Measurements from ENCODE around the gene APOO. TPM values are rescaled to one million over a fixed set of nuclear protein-coding genes. Genes with fewer than 3 reads are reported as not detected.

Gene APOO
- polyA plus RNA-seq, 1 donor, result 17.2 TPM

GRCh38 chrX:23821847-23822246 is 85.9 kb downstream of the APOO start:
- no peaks in the 10 kb centered on the region for H3K36me3 ChIP-seq (ENCODE audit: control insufficient read depth, insufficient read depth, low read length)
- peak overlapping the region; percentile 70 for H3K27ac ChIP-seq (ENCODE audit: low read length)
- no peak overlapping the region for H3K4me3 ChIP-seq (ENCODE audit: low read length)
- WGBS (ENCODE audit: insufficient coverage, low lambda C conversion rate), result no CpG with 5 or more reads among the region's 2 CpGs
- DNase-seq, result no peak
- H3K9me3 ChIP-seq (ENCODE audit: control insufficient read depth, low read depth, low read length), result no peaks in the 10 kb centered on the region
- H3K27me3 ChIP-seq (ENCODE audit: control insufficient read depth, insufficient read depth, low read length), result no peaks in the 10 kb centered on the region
- H3K4me1 ChIP-seq (ENCODE audit: control insufficient read depth, insufficient read depth, low read length), result peaks cover 6% of the 10 kb centered on the region

DNA sequence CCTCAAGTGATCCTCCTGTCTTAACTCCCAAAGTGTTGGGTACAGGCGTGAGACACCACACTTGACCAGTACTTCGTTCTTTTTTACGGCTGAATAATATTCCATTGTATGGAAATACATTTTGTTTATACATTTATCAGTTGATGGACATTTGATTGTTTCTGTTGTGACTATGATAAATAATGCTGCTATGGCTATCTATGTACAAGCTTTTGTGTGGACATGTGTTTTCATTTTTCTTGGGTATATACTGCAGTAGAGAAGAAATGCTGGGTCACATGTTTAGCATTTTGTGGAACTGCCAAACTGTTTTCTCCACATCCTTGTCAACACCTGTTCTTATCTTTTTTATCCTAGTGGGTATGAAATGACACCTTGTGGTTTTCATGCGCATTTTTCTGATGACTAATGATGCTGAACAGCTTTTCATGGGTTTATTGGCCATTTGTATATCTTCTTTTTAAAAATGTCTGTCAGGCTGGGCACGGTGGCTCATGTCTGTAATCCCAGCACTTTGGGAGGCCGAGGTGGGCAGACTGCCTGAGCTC is 87.4 kb downstream of the APOO start:
- peaks cover 6% of the 10 kb centered on the region for H3K4me1 ChIP-seq (ENCODE audit: control insufficient read depth, insufficient read depth, low read length)
- H3K4me3 ChIP-seq (ENCODE audit: low read length), result no peak overlapping the region
- no peaks in the 10 kb centered on the region for H3K27me3 ChIP-seq (ENCODE audit: control insufficient read depth, insufficient read depth, low read length)
- DNase-seq, result no peak
- no peak overlapping the region for H3K27ac ChIP-seq (ENCODE audit: low read length)
- WGBS (ENCODE audit: insufficient coverage, low lambda C conversion rate), result no CpG with 5 or more reads among the region's 6 CpGs
- H3K9me3 ChIP-seq (ENCODE audit: control insufficient read depth, low read depth, low read length), result no peaks in the 10 kb centered on the region
- H3K36me3 ChIP-seq (ENCODE audit: control insufficient read depth, insufficient read depth, low read length), result no peaks in the 10 kb centered on the region

GRCh38 chrX:23819385-23820234 is 88.1 kb downstream of the APOO start:
- DNase-seq, result peak in 1 of 2 donors; percentile 75
- no peaks in the 10 kb centered on the region for H3K27me3 ChIP-seq (ENCODE audit: control insufficient read depth, insufficient read depth, low read length)
- peaks cover 6% of the 10 kb centered on the region for H3K4me1 ChIP-seq (ENCODE audit: control insufficient read depth, insufficient read depth, low read length)
- H3K4me3 ChIP-seq (ENCODE audit: low read length), result no peak overlapping the region
- H3K36me3 ChIP-seq (ENCODE audit: control insufficient read depth, insufficient read depth, low read length), result no peaks in the 10 kb centered on the region
- peak overlapping the region; percentile 57 for H3K27ac ChIP-seq (ENCODE audit: low read length)
- H3K9me3 ChIP-seq (ENCODE audit: control insufficient read depth, low read depth, low read length), result no peaks in the 10 kb centered on the region
- WGBS (ENCODE audit: insufficient coverage, low lambda C conversion rate), result 100% methylated on average over 1 of the region's 10 CpGs

DNA sequence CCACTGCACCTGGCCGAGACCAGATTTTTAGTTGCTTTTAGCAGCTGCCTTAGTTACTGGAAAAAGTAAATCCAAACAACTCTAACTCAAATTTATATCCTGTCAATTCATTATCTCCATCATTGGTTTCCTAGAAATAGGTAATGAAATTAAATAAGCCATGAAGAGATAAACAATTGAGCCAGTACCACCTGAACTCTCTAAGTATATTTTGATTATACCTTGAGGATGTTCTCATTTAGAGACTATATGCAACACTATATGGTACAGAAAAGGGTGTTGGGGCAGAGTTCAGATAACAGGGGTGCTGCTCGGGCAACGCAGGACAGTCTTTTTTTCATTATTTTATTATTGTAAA is 89.8 kb downstream of the APOO start:
- Histone ChIP-seq H3K27ac (ENCODE audit: low read length) (no peak overlapping the region), H3K9me3 (ENCODE audit: control insufficient read depth, low read depth, low read length) (no peaks in the 10 kb centered on the region), H3K36me3 (ENCODE audit: control insufficient read depth, insufficient read depth, low read length) (no peaks in the 10 kb centered on the region), H3K27me3 (ENCODE audit: control insufficient read depth, insufficient read depth, low read length) (no peaks in the 10 kb centered on the region), H3K4me1 (ENCODE audit: control insufficient read depth, insufficient read depth, low read length) (peaks cover 6% of the 10 kb centered on the region), H3K4me3 (ENCODE audit: low read length) (no peak overlapping the region)
- DNase-seq, result no peak
- WGBS (ENCODE audit: insufficient coverage, low lambda C conversion rate), result no CpG with 5 or more reads among the region's 3 CpGs

- no peaks in the 10 kb centered on the region for H3K9me3 ChIP-seq (ENCODE audit: control insufficient read depth, low read depth, low read length)
- H3K27ac ChIP-seq (ENCODE audit: low read length), result no peak overlapping the region
- no peaks in the 10 kb centered on the region for H3K36me3 ChIP-seq (ENCODE audit: control insufficient read depth, insufficient read depth, low read length)
- no peak overlapping the region for H3K4me3 ChIP-seq (ENCODE audit: low read length)
- no peaks in the 10 kb centered on the region for H3K4me1 ChIP-seq (ENCODE audit: control insufficient read depth, insufficient read depth, low read length)
- no CpG with 5 or more reads among the region's 4 CpGs for WGBS (ENCODE audit: insufficient coverage, low lambda C conversion rate)
- DNase-seq, result no peak
- no peaks in the 10 kb centered on the region for H3K27me3 ChIP-seq (ENCODE audit: control insufficient read depth, insufficient read depth, low read length)
Measured at GRCh38 chrX:23816179-23816578, 91.6 kb downstream of the APOO start.

DNA sequence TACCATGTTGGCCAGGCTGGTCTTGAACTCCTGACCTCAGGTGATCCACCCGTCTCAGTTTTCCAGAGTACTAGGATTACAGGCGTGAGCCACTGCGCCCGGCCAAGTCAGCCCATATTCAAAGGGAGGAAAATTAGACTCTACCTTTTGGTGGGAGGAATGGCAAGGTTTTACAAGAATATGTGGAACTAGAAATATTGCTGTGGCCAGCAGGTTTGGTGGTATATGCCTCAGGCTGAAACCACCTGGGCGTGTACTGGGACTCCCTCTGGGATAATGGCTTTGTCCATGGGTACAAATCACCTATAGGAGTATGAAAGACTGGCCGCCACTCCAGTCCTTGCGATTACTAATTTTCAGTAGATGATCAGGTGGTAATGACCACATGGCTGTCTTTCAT is 92.4 kb downstream of the APOO start:
- WGBS (ENCODE audit: insufficient coverage, low lambda C conversion rate), result no CpG with 5 or more reads among the region's 7 CpGs

DNA sequence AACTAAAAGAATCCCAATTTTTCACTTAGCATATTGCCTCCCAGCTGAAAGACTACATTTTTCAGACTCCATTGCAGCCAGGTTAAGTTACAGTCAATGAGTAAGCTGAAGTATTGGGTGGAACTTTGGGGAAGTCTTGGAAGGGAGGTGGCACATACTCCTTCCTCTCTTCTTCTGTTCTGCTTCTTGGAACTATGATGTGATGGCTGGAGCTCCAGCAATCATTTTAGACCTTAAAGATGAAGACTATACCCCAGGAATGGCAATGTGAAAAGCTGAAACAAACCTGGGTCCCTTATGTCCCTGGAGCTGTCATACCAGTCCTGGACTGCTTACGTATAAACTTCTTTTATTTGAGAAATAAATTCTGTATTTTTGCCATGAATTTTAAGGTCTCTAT is 93.9 kb downstream of the APOO start:
- H3K27me3 ChIP-seq (ENCODE audit: control insufficient read depth, insufficient read depth, low read length), result no peaks in the 10 kb centered on the region
- no peak for DNase-seq
- no peak overlapping the region for H3K27ac ChIP-seq (ENCODE audit: low read length)
- H3K4me1 ChIP-seq (ENCODE audit: control insufficient read depth, insufficient read depth, low read length), result no peaks in the 10 kb centered on the region
- WGBS (ENCODE audit: insufficient coverage, low lambda C conversion rate), result no CpG with 5 or more reads among the region's 1 CpG
- no peak overlapping the region for H3K4me3 ChIP-seq (ENCODE audit: low read length)
- H3K9me3 ChIP-seq (ENCODE audit: control insufficient read depth, low read depth, low read length), result no peaks in the 10 kb centered on the region
- H3K36me3 ChIP-seq (ENCODE audit: control insufficient read depth, insufficient read depth, low read length), result no peaks in the 10 kb centered on the region

More for the DNA sequence above, 92.4 kb downstream of the APOO start:
- H3K27ac ChIP-seq (ENCODE audit: low read length), result no peak overlapping the region
- no peak overlapping the region for H3K4me3 ChIP-seq (ENCODE audit: low read length)
- H3K4me1 ChIP-seq (ENCODE audit: control insufficient read depth, insufficient read depth, low read length), result no peaks in the 10 kb centered on the region
- no peak for DNase-seq
- no peaks in the 10 kb centered on the region for H3K27me3 ChIP-seq (ENCODE audit: control insufficient read depth, insufficient read depth, low read length)
- no peaks in the 10 kb centered on the region for H3K36me3 ChIP-seq (ENCODE audit: control insufficient read depth, insufficient read depth, low read length)
- H3K9me3 ChIP-seq (ENCODE audit: control insufficient read depth, low read depth, low read length), result no peaks in the 10 kb centered on the region

DNA sequence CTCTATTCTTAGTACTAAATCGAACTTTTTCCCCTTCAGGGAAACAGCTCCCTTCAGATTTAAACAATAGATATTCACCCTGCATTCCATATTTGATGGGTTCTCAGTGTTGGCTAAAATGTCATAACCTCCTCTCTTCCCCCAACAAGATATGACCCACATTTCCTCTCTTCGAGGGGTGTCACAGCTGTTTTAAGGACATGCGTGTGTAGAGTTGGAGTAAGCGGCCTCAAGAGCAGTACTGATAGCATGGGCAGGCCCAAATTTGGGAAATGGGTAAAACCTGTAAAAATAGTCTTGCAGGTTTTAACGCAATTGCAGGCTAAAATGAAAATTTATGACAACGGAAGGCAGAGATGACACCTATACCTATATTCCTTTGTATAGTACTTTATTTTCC is 96.1 kb downstream of the APOO start:
- Histone ChIP-seq H3K9me3 (ENCODE audit: control insufficient read depth, low read depth, low read length) (no peaks in the 10 kb centered on the region), H3K4me3 (ENCODE audit: low read length) (no peak overlapping the region), H3K4me1 (ENCODE audit: control insufficient read depth, insufficient read depth, low read length) (peaks cover 7% of the 10 kb centered on the region), H3K36me3 (ENCODE audit: control insufficient read depth, insufficient read depth, low read length) (no peaks in the 10 kb centered on the region), H3K27me3 (ENCODE audit: control insufficient read depth, insufficient read depth, low read length) (no peaks in the 10 kb centered on the region), H3K27ac (ENCODE audit: low read length) (no peak overlapping the region)
- DNase-seq, result no peak
- WGBS (ENCODE audit: insufficient coverage, low lambda C conversion rate), result 86% methylated on average over 1 of the region's 6 CpGs

- no peak overlapping the region for H3K27ac ChIP-seq (ENCODE audit: low read length)
- WGBS (ENCODE audit: insufficient coverage, low lambda C conversion rate), result 100% methylated on average over 1 of the region's 10 CpGs
Measured at GRCh38 chrX:23811108-23811651, 96.6 kb downstream of the APOO start.

DNA sequence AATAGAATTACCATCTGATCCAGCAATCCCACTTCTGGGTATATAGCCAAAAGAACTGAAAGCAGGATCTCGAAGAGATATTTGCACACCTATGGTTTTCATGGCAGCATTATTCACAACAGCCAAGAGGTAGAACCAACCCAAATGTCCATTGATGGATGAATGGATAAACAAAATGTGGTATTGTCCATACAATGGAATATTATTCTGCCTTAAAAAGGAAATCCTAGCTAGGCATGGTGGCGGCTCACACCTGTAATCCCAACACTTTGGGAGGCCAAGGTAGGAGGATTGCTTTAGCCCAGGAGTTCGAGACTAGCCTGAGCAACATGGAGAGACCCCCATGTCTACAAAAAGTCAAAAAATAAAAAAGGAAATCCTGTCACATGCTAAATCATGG is 97.5 kb downstream of the APOO start:
- Histone ChIP-seq H3K9me3 (ENCODE audit: control insufficient read depth, low read depth, low read length) (no peaks in the 10 kb centered on the region), H3K27ac (ENCODE audit: low read length) (no peak overlapping the region), H3K4me3 (ENCODE audit: low read length) (no peak overlapping the region), H3K27me3 (ENCODE audit: control insufficient read depth, insufficient read depth, low read length) (no peaks in the 10 kb centered on the region), H3K36me3 (ENCODE audit: control insufficient read depth, insufficient read depth, low read length) (no peaks in the 10 kb centered on the region), H3K4me1 (ENCODE audit: control insufficient read depth, insufficient read depth, low read length) (peaks cover 7% of the 10 kb centered on the region)
- WGBS (ENCODE audit: insufficient coverage, low lambda C conversion rate), result no CpG with 5 or more reads among the region's 3 CpGs
- no peak for DNase-seq

More at GRCh38 chrX:23811108-23811651, 96.6 kb downstream of the APOO start:
- Histone ChIP-seq H3K36me3 (ENCODE audit: control insufficient read depth, insufficient read depth, low read length) (no peaks in the 10 kb centered on the region), H3K4me3 (ENCODE audit: low read length) (no peak overlapping the region), H3K4me1 (ENCODE audit: control insufficient read depth, insufficient read depth, low read length) (peaks cover 7% of the 10 kb centered on the region), H3K9me3 (ENCODE audit: control insufficient read depth, low read depth, low read length) (no peaks in the 10 kb centered on the region), H3K27me3 (ENCODE audit: control insufficient read depth, insufficient read depth, low read length) (no peaks in the 10 kb centered on the region)
- no peak for DNase-seq

All from large intestine (tissue), 3 donors.